Brain microvascular endothelial cell (primary cell): Measurements from ENCODE around the gene SAMD5.

Source experiments
- DNase-seq: peaks from one replicate; pipeline ENCODE4 v3.0.0-alpha.2; 2020
- H3K27ac ChIP-seq: fragments of 250-450 bp; sonication (Bioruptor Pico); 2 replicates; pipeline ENCODE4 v1.5.1; 2020; ENCODE audit warnings: mild to moderate bottlenecking, moderate library complexity
- H3K27me3 ChIP-seq: fragments of 250-450 bp; sonication (Bioruptor Pico); replicated peaks from 2 replicates; pipeline ENCODE4 v1.5.1; 2020; ENCODE audit warnings: mild to moderate bottlenecking
- H3K36me3 ChIP-seq: fragments of 250-450 bp; sonication (Bioruptor Pico); replicated peaks from 2 replicates; pipeline ENCODE4 v1.5.1; 2020; ENCODE audit warnings: mild to moderate bottlenecking
- H3K4me3 ChIP-seq: 2 replicates; pipeline ENCODE4 v1.5.1; 2011; ENCODE audit warnings: low read depth, mild to moderate bottlenecking, control low read depth, low read length, moderate library complexity
- in situ Hi-C: cut with HindIII; loops from 2 replicates; pipeline ENCODE4 v1.10.0; 2017; ENCODE audit warnings: low sequenced_read_pairs, low pct_ligation_motif_present
- TF ChIP-seq, protein P1 (sequence below): IDR thresholded peaks from 2 replicates; pipeline ENCODE4 v1.5.1; 2011; ENCODE audit warnings: low read depth, mild to moderate bottlenecking, moderate library complexity, low read length, control low read depth, inconsistent platforms; ENCODE audit errors: missing control alignments

SAMD5 gene

DNA sequence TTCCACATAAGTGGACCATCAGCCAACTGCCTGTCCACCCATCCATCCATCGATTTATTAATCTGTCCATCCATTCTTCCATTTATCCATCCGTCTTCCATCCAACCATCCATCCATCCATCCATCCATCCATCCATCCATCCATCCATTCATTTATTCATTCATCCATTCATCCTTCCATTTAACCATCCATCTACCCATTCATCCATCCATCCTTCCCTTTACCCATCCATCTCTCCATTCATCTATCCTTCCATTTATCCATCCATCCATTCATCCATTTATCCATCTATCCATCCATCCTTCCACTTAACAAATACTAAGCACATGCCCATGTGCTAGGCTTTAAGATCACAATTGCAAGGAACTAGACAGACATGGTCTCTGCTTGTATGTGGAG is 6.8 kb downstream of the SAMD5 start:
- H3K27me3 ChIP-seq: peaks cover 2% of the 10 kb centered on the region

DNA sequence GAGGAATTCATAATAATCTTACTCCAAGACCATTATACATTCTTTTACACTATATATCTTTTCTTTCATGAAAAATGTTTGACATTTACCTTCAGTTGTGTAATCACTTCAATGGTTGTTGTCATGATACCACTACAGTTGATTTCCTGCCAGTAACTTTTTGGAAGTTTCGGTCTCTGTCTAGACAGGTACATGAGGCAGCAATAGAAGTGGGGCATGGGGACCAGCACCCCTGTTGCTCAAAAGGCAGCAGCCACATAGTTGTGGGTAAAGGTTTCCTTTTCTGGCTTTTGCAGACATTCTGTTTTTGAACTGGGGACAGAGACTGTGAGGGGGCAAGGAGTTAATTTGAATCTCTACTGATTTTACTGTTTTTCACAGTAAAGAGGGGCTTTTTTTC is 14.1 kb downstream of the SAMD5 start:
- no peaks in the 10 kb centered on the region for H3K36me3 ChIP-seq
- in situ Hi-C loops: no loop called here
- no peaks in the 10 kb centered on the region for H3K27me3 ChIP-seq
- no peak overlapping the region for H3K27ac ChIP-seq
- no peak overlapping the region for H3K4me3 ChIP-seq
- TF ChIP-seq, protein P1, sequence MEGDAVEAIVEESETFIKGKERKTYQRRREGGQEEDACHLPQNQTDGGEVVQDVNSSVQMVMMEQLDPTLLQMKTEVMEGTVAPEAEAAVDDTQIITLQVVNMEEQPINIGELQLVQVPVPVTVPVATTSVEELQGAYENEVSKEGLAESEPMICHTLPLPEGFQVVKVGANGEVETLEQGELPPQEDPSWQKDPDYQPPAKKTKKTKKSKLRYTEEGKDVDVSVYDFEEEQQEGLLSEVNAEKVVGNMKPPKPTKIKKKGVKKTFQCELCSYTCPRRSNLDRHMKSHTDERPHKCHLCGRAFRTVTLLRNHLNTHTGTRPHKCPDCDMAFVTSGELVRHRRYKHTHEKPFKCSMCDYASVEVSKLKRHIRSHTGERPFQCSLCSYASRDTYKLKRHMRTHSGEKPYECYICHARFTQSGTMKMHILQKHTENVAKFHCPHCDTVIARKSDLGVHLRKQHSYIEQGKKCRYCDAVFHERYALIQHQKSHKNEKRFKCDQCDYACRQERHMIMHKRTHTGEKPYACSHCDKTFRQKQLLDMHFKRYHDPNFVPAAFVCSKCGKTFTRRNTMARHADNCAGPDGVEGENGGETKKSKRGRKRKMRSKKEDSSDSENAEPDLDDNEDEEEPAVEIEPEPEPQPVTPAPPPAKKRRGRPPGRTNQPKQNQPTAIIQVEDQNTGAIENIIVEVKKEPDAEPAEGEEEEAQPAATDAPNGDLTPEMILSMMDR: no peak
- no peak for DNase-seq

More for the DNA sequence above, 6.8 kb downstream of the SAMD5 start:
- in situ Hi-C loops: no loop called here
- H3K4me3 ChIP-seq: no peak overlapping the region
- H3K27ac ChIP-seq: no peak overlapping the region
- DNase-seq: no peak
- TF ChIP-seq, protein P1: no peak
- no peaks in the 10 kb centered on the region for H3K36me3 ChIP-seq

DNA sequence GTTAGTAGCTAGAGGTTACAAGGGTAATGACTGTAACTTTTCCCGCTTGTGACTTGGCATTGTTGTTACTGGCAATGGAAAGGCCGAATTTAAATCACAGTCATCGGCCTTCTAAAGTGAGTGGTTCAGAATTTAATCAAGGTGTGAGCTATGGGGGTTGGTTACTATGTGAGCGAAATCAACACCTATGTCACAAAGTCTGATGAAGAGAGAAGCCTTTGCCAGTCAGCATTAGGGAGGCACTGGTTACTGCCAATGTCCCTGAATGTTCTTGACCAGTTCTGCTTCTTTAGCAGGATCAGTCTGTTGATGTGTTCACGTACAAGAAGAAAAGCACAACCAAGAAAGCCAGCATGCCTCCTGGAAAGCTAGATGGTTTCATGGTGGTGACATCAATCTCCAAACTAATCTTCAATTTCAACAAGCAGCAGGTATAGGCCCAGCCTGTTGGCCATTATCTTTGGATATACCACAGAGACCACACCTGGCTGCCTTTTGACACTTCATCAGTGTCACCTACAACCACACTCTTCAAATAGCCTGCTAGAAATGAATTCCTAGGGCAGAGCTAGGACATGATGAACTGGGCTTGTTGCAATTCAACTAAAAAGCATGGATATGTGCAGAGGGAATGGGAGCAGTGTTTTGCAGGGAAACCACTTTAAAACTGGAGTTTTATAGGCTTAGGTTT is 17.2 kb downstream of the SAMD5 start:
- no peak overlapping the region for H3K27ac ChIP-seq
- no peak overlapping the region for H3K4me3 ChIP-seq
- no peaks in the 10 kb centered on the region for H3K36me3 ChIP-seq
- H3K27me3 ChIP-seq: no peaks in the 10 kb centered on the region
- TF ChIP-seq, protein P1: no peak
- DNase-seq: no peak
- in situ Hi-C loops: no loop called here

DNA sequence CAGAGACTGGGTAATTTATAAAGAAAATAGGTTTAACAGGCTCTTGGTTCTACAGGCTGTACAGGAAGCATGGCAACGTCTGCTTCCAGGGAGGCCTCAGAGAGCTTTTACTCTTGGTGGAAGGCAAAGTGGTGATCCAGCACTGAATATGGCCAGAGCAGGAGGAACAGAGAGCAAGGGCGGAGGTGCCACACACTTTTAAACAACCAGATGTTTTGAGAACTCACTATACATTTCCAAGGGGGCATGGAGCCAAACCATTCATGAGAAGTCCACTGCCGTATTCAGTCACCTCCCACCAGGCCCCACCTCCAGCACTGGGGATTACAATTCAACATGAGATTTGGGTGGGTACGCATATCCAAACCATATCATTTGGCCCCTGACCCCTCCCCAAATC is 18.7 kb downstream of the SAMD5 start:
- DNase-seq: no peak
- TF ChIP-seq, protein P1: no peak
- H3K36me3 ChIP-seq: no peaks in the 10 kb centered on the region
- H3K27me3 ChIP-seq: no peaks in the 10 kb centered on the region
- in situ Hi-C loops: no loop called here
- no peak overlapping the region for H3K27ac ChIP-seq
- no peak overlapping the region for H3K4me3 ChIP-seq

DNA sequence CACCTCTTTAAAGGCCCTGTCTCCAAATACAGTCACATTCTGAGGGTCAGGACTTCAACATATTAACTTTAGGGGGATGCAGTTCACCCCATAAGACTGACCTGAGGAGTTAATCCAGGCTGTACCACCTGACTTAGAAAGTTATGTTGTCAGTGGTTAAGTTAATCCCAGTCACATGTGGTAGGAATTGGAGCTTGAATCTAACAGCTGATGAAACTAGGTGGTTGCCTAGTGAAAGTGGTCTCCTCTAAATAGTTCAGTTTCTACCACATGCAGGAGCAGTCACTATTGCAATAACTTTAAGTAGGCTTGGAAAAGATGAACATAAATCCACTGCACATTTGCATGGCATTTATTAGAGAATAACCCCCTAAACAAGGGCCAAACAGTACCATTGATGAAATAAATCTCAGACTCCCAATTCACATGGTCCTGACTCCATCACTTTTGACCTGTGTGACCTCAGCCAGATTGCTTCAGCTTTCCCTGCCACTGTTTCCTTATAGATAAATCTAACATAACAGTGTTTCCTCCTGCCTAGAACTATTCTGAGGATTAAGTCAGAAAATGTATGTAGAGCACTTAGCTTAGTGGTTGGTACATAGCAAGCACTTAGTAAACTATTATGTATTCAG is 20.1 kb downstream of the SAMD5 start:
- in situ Hi-C loops: no loop called here
- TF ChIP-seq, protein P1: no peak
- DNase-seq: no peak
- no peaks in the 10 kb centered on the region for H3K36me3 ChIP-seq
- H3K27me3 ChIP-seq: no peaks in the 10 kb centered on the region
- no peak overlapping the region for H3K4me3 ChIP-seq
- no peak overlapping the region for H3K27ac ChIP-seq
